ENCODE data around the gene GART.

The GART gene

GRCh38 chr21:33549848-33550771, 8.2 kb upstream of the GART start:
- Mint-ChIP-seq H3K4me3 (no peak overlapping the region), H3K27me3 (no peaks in the 10 kb centered on the region), H3K27ac (no peak overlapping the region), H3K36me3 (ENCODE audit: low read depth) (peaks cover 85% of the 10 kb centered on the region), H3K9me3 (no peaks in the 10 kb centered on the region), H3K4me1 (ENCODE audit: low read depth) (peaks cover 15% of the 10 kb centered on the region)
- intact Hi-C loops (cut with micrococcal nuclease): no loop called here

GRCh38 chr21:33546086-33546485, 4.2 kb upstream of the GART start:
- Mint-ChIP-seq H3K27ac (no peak overlapping the region), H3K9me3 (no peaks in the 10 kb centered on the region), H3K4me1 (ENCODE audit: low read depth) (peaks cover 14% of the 10 kb centered on the region), H3K36me3 (ENCODE audit: low read depth) (peaks cover 77% of the 10 kb centered on the region), H3K27me3 (no peaks in the 10 kb centered on the region), H3K4me3 (no peak overlapping the region)
- intact Hi-C loops (cut with micrococcal nuclease): no loop called here

- H3K27ac Mint-ChIP-seq: peak overlapping the region; percentile 99
- peak overlapping the region; percentile 90 for H3K4me3 Mint-ChIP-seq
- no peaks in the 10 kb centered on the region for H3K27me3 Mint-ChIP-seq
- no peaks in the 10 kb centered on the region for H3K9me3 Mint-ChIP-seq
- peaks cover 62% of the 10 kb centered on the region for H3K36me3 Mint-ChIP-seq (ENCODE audit: low read depth)
- intact Hi-C loops (cut with micrococcal nuclease): loop anchor here (5.0 kb wide), 1 partner anchor 52 kb away; the partner anchor contains the start of gene DNAJC28
- peaks cover 24% of the 10 kb centered on the region for H3K4me1 Mint-ChIP-seq (ENCODE audit: low read depth)
Observed at GRCh38 chr21:33544451-33545195, 2.7 kb upstream of the GART start.

GRCh38 chr21:33543505-33544129, 1.7 kb upstream of the GART start:
- Mint-ChIP-seq H3K27ac (peak overlapping the region; percentile 99), H3K9me3 (no peaks in the 10 kb centered on the region), H3K36me3 (ENCODE audit: low read depth) (peaks cover 60% of the 10 kb centered on the region), H3K4me1 (ENCODE audit: low read depth) (peaks cover 24% of the 10 kb centered on the region), H3K27me3 (no peaks in the 10 kb centered on the region), H3K4me3 (peak overlapping the region; percentile 90)
- intact Hi-C loops (cut with micrococcal nuclease): loop anchor here (2.0 to 5.0 kb wide), 2 partner anchors 45 to 51 kb away; partner anchors contain the start of genes DNAJC28 and DONSON

- Mint-ChIP-seq H3K4me3 (peak within 1 kb of the TSS; percentile 90), H3K27ac (peak within 1 kb of the TSS; percentile 99), H3K36me3 (ENCODE audit: low read depth) (peaks cover 62% of the 10 kb centered on the region), H3K9me3 (no peaks in the 10 kb centered on the region), H3K4me1 (ENCODE audit: low read depth) (peaks cover 24% of the 10 kb centered on the region), H3K27me3 (no peaks in the 10 kb centered on the region)
- intact Hi-C loops (cut with micrococcal nuclease): loop anchor here (2.0 to 5.0 kb wide), 2 partner anchors 46 to 51 kb away; partner anchors contain the start of genes DNAJC28 and DONSON
Observed at GRCh38 chr21:33542640-33543504, 955 bp upstream of the GART start, which contains the start of gene SON. SON (plus strand) TSS chr21:33543038; CDS start chr21:33543093, 55 bp downstream.

- Mint-ChIP-seq H3K9me3 (peaks cover 8% of the 10 kb centered on the region), H3K36me3 (ENCODE audit: low read depth) (peaks cover 60% of the 10 kb centered on the region), H3K4me3 (peak overlapping the region; percentile 90), H3K27ac (peak overlapping the region; percentile 99), H3K27me3 (no peaks in the 10 kb centered on the region), H3K4me1 (ENCODE audit: low read depth) (peaks cover 23% of the 10 kb centered on the region)
- intact Hi-C loops (cut with micrococcal nuclease): loop anchor here (5.0 kb wide), 1 partner anchor 49 kb away; the partner anchor contains the start of gene DNAJC28
Observed at GRCh38 chr21:33541105-33541711, 709 bp downstream of the GART start.

- no peak overlapping the region for H3K4me3 Mint-ChIP-seq
- intact Hi-C loops (cut with micrococcal nuclease): loop anchor here (5.0 kb wide), 1 partner anchor 48 kb away; the partner anchor contains the start of gene DNAJC28
- H3K36me3 Mint-ChIP-seq (ENCODE audit: low read depth): peaks cover 65% of the 10 kb centered on the region
- peaks cover 18% of the 10 kb centered on the region for H3K4me1 Mint-ChIP-seq (ENCODE audit: low read depth)
- no peaks in the 10 kb centered on the region for H3K27me3 Mint-ChIP-seq
- peak overlapping the region; percentile 99 for H3K27ac Mint-ChIP-seq
- peaks cover 8% of the 10 kb centered on the region for H3K9me3 Mint-ChIP-seq
Observed at GRCh38 chr21:33540711-33541104, 1.2 kb downstream of the GART start.

GRCh38 chr21:33539616-33540015, 2.3 kb downstream of the GART start:
- peaks cover 76% of the 10 kb centered on the region for H3K36me3 Mint-ChIP-seq (ENCODE audit: low read depth)
- intact Hi-C loops (cut with micrococcal nuclease): loop anchor here (5.0 kb wide), 1 partner anchor 47 kb away; the partner anchor contains the start of gene DNAJC28

GRCh38 chr21:33537212-33537611, 4.7 kb downstream of the GART start:
- Mint-ChIP-seq H3K9me3 (peaks cover 8% of the 10 kb centered on the region), H3K4me3 (no peak overlapping the region), H3K36me3 (ENCODE audit: low read depth) (peaks cover 81% of the 10 kb centered on the region), H3K27ac (no peak overlapping the region), H3K4me1 (ENCODE audit: low read depth) (peaks cover 24% of the 10 kb centered on the region), H3K27me3 (no peaks in the 10 kb centered on the region)
- intact Hi-C loops (cut with micrococcal nuclease): no loop called here

More at GRCh38 chr21:33539616-33540015, 2.3 kb downstream of the GART start:
- Mint-ChIP-seq H3K4me3 (no peak overlapping the region), H3K9me3 (peaks cover 8% of the 10 kb centered on the region), H3K4me1 (ENCODE audit: low read depth) (peaks cover 16% of the 10 kb centered on the region), H3K27me3 (no peaks in the 10 kb centered on the region), H3K27ac (no peak overlapping the region)

- Mint-ChIP-seq H3K4me1 (ENCODE audit: low read depth) (peaks cover 10% of the 10 kb centered on the region), H3K27ac (no peak overlapping the region), H3K36me3 (ENCODE audit: low read depth) (peaks cover 98% of the 10 kb centered on the region), H3K9me3 (no peaks in the 10 kb centered on the region), H3K4me3 (no peak overlapping the region), H3K27me3 (no peaks in the 10 kb centered on the region)
- intact Hi-C loops (cut with micrococcal nuclease): no loop called here
Observed at GRCh38 chr21:33531007-33531406, 10.9 kb downstream of the GART start.

GRCh38 chr21:33522953-33523349, 19.0 kb downstream of the GART start:
- Mint-ChIP-seq H3K36me3 (ENCODE audit: low read depth) (peaks cover 71% of the 10 kb centered on the region), H3K9me3 (no peaks in the 10 kb centered on the region), H3K4me1 (ENCODE audit: low read depth) (peaks cover 7% of the 10 kb centered on the region), H3K27ac (no peak overlapping the region), H3K4me3 (no peak overlapping the region), H3K27me3 (no peaks in the 10 kb centered on the region)
- intact Hi-C loops (cut with micrococcal nuclease): no loop called here

GRCh38 chr21:33522297-33522952, 19.5 kb downstream of the GART start:
- Mint-ChIP-seq H3K9me3 (no peaks in the 10 kb centered on the region), H3K4me1 (ENCODE audit: low read depth) (peaks cover 7% of the 10 kb centered on the region), H3K36me3 (ENCODE audit: low read depth) (peaks cover 68% of the 10 kb centered on the region), H3K27me3 (no peaks in the 10 kb centered on the region), H3K27ac (no peak overlapping the region), H3K4me3 (no peak overlapping the region)
- intact Hi-C loops (cut with micrococcal nuclease): no loop called here
